Stimulated activated CD4-positive, alpha-beta T cell treated with anti-CD3 and anti-CD28 coated beads, Interleukin-1b, Interleukin-23, amount 100 ng/mL, for 1 hour (primary cell): ENCODE results near the gene OTUD7B.

Experiments
- DNase-seq, 2 donors: peaks; one replicate each; pipeline ENCODE4 v3.0.0-alpha.2; 2020; ENCODE audit warnings: low read depth in 2 of 2

OTUD7B gene

GRCh38 chr1:149916898-149917252 lies 93.7 kb downstream of the OTUD7B start:
- no peak for DNase-seq

DNA sequence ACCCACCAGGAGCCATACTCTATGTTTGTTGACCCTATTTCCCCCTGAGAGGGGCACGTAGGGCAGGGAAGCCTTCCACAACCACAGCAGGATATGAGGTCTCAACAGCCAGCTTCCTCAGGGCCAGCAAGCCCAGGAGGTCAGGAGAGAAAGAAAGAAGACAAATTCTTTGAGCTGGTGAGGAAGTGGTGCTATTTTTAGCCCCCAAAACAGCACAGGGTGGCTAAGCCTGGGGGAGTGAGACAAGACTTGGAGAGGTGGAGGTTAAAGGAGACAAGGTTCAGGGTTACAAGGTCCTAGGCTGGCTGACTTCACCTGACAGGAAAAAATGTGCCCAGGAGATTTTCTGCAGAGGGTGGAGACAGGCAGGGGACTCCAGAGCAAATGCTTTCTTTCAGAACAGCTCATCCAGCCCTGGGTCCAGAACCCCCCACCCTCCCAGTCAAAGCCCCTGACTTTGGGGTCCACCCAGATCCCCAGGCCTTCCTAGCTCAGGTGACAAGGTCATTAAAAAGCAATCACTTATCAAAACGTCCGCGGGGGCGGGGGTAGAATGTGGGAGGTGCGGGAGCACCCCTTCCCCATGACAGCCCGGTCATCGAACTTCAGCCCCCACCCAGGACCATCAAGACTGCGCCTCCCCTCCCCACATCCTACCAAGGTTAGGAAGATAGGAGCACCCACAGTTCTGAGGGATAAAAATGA lies 94.2 kb downstream of the OTUD7B start:
- DNase-seq: no peak

GRCh38 chr1:149915429-149916192 lies 94.9 kb downstream of the OTUD7B start:
- DNase-seq: no peak

DNA sequence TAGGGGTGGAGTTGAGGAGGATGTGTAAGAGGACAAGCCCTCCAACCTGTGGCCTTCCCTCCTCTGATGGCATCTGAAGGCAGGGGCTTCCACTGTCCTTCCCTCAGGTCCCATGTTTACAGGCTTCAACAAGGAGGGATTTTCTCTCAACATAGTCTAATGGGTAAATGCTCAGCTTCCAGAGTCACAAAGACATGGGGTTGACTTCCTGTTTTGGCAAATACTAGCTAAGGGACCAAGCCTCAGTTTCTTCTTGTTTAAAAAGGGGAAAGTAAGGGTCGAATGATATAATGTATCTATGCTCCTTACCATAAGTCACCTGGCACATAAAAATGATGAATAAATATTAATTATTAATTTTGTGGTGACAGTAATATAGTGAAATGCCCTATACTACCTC lies 96.0 kb downstream of the OTUD7B start:
- no peak for DNase-seq

GRCh38 chr1:149906570-149907075 lies 103.9 kb downstream of the OTUD7B start:
- no peak for DNase-seq

DNA sequence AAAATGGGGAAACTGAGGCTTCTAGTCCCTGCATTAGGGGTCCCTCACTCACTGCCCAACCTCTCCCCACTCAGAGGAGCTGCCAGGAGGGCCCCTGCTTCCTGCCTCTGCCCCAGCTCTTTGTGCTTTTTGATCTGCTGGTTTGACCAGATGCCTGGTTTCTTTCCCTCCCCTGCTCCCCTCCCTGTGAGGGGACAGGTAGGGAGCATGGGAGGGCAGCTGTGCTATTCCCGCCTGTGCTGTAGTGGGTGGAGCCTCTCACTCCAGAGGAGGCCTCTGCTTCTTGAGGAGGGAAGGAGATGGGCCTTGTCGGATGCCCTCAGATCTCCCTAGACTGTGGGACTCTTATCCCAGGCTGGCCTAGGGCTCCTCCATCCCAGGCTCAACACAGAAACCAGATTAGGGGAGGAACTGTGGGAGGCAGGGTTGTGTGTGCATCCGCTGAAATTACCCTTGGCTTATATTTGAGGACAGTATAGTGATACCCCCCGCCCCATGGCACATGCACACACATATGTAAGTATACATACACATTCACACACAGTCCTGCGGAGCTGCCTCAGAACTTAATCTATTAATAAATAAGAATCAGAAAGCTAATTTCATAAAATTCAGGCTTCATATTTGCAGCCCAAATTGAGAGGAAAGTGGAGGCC lies 106.6 kb downstream of the OTUD7B start:
- DNase-seq: no peak

- DNase-seq: peak; percentile 45 to 49
These were observed 110.9 kb downstream of the OTUD7B start, which contains the start of gene BOLA1 for GRCh38 chr1:149899460-149900284. Gene BOLA1 (plus strand): TSS chr1:149899568. CDS start chr1:149900060, 492 bp downstream.

DNA sequence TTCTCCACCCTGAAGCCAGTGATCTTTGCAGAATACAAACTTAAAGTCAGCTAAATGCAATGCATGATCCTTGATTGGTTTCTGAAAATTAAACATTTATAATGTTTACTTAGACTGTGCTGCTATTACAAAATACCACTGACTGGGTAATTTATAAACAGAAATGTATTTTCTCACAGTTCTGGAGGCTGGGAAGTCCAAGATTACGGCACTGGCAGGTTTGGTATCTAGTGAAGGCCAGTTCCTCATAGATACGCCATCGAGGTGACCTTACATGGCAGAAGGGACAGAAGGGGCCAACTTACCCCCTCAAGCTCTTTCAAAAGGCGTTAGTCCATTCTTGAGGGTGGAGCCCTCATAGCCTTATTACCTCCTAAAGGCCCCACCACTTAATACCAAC lies 114.0 kb downstream of the OTUD7B start:
- no peak for DNase-seq

GRCh38 chr1:149888999-149889289 lies 121.6 kb downstream of the OTUD7B start:
- no peak for DNase-seq

GRCh38 chr1:149888247-149888998 lies 122.1 kb downstream of the OTUD7B start:
- peak; percentile 31 to 52 for DNase-seq
